GM13976 (cell line): ENCODE measurements around the gene NKX6-1.

Experiments used
- DNase-seq: peaks from one replicate; pipeline ENCODE4 v3.0.0; 2012; ENCODE audit warnings: low spot score
- CTCF ChIP-seq: IDR thresholded peaks from 2 replicates; pipeline ENCODE4 v1.5.1; 2012; ENCODE audit warnings: borderline replicate concordance, mild to moderate bottlenecking; ENCODE audit not compliant: insufficient read depth; ENCODE audit errors: extremely low read depth, missing control alignments, control extremely low read depth
- in situ Hi-C: fragments of 300-500 bp; cut with MboI; formaldehyde crosslinking; loops from one replicate; pipeline ENCODE4 v1.12.0; 2022; ENCODE audit warnings: low sequenced_read_pairs, mixed read lengths, inconsistent platforms; ENCODE audit not compliant: unreplicated experiment

Gene NKX6-1

GRCh38 chr4:84501721-84502267 lies 2.7 kb upstream of the NKX6-1 start:
- no peak for DNase-seq
- TF ChIP-seq CTCF: no peak
- in situ Hi-C loops: loop anchor here (25.0 kb wide), 1 partner anchor 839 kb away; no protein-coding TSS in a partner anchor

- in situ Hi-C loops: loop anchor here (25.0 kb wide), 1 partner anchor 839 kb away; no protein-coding TSS in a partner anchor
- no peak for DNase-seq
- no peak for TF ChIP-seq CTCF
Measured at GRCh38 chr4:84501202-84501503, 2.1 kb upstream of the NKX6-1 start.

GRCh38 chr4:84500386-84501201 lies 1.5 kb upstream of the NKX6-1 start:
- in situ Hi-C loops: loop anchor here (25.0 kb wide), 1 partner anchor 838 kb away; no protein-coding TSS in a partner anchor
- no peak for TF ChIP-seq CTCF
- DNase-seq: no peak

GRCh38 chr4:84499624-84499982 lies 511 bp upstream of the NKX6-1 start:
- DNase-seq: no peak
- in situ Hi-C loops: no loop called here
- TF ChIP-seq CTCF: no peak

- in situ Hi-C loops: no loop called here
- no peak for DNase-seq
- TF ChIP-seq CTCF: no peak
Measured at GRCh38 chr4:84498203-84498934, 723 bp downstream of the NKX6-1 start.

GRCh38 chr4:84497504-84498202 lies 1.4 kb downstream of the NKX6-1 start:
- DNase-seq: no peak
- no peak for TF ChIP-seq CTCF
- in situ Hi-C loops: no loop called here
